Testis (tissue), 2 donors: Measurements from ENCODE around the gene ZNF576.

Experiments used
- POLR2A ChIP-seq: fragments of 450-650 bp; IDR thresholded peaks from one replicate; pipeline ENCODE4 v1.6.1; 2017; ENCODE audit warnings: antibody characterized with exemption, mild to moderate bottlenecking, moderate library complexity
- TF ChIP-seq, protein P1 (sequence below), 3 experiments: fragments of 450-650 bp in 2 of 3; fragments of 200-600 bp in 1 of 3; sonication (generic) in 1 of 3; IDR thresholded peaks; one replicate each; pipeline ENCODE4 v1.5.1; 2016 to 2019; ENCODE audit warnings: antibody characterized with exemption in 3 of 3, mild to moderate bottlenecking in 2 of 3, moderate library complexity in 1 of 3

- TF ChIP-seq, protein P1, sequence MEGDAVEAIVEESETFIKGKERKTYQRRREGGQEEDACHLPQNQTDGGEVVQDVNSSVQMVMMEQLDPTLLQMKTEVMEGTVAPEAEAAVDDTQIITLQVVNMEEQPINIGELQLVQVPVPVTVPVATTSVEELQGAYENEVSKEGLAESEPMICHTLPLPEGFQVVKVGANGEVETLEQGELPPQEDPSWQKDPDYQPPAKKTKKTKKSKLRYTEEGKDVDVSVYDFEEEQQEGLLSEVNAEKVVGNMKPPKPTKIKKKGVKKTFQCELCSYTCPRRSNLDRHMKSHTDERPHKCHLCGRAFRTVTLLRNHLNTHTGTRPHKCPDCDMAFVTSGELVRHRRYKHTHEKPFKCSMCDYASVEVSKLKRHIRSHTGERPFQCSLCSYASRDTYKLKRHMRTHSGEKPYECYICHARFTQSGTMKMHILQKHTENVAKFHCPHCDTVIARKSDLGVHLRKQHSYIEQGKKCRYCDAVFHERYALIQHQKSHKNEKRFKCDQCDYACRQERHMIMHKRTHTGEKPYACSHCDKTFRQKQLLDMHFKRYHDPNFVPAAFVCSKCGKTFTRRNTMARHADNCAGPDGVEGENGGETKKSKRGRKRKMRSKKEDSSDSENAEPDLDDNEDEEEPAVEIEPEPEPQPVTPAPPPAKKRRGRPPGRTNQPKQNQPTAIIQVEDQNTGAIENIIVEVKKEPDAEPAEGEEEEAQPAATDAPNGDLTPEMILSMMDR (IDR thresholded peaks at IDR 0.05): no peak
- no peak for TF ChIP-seq POLR2A
These were observed 38.6 kb downstream of the ZNF576 start for GRCh38 chr19:43634872-43635560.
